GM21619 (cell line): ENCODE results near the gene CTIF.

ENCODE experiments used
- ATAC-seq: cut with Tn5 transposase; IDR thresholded peaks from one replicate; pipeline ENCODE4 v1.9.1; 2021; ENCODE audit not compliant: unreplicated experiment

Gene CTIF

DNA sequence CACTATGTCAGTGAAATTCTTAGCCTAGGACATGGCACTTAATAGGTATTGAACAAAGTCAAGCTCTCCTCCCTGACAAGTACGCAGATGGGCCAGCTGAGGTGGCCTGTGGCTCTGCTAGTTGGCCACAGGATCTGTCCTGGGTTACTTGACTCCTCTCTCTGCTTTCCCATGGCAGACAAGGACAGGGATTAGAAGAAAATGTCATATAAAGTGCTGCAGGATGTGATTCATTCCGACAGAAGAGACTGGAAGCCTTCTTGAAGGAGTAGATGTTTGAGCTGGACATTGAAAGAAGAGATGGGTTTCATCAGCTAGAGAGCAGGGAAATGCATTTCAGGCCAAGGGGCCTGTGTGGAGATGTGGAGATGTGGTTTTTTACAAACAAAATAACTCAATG lies 365.3 kb downstream of the CTIF start:
- no peak for ATAC-seq

DNA sequence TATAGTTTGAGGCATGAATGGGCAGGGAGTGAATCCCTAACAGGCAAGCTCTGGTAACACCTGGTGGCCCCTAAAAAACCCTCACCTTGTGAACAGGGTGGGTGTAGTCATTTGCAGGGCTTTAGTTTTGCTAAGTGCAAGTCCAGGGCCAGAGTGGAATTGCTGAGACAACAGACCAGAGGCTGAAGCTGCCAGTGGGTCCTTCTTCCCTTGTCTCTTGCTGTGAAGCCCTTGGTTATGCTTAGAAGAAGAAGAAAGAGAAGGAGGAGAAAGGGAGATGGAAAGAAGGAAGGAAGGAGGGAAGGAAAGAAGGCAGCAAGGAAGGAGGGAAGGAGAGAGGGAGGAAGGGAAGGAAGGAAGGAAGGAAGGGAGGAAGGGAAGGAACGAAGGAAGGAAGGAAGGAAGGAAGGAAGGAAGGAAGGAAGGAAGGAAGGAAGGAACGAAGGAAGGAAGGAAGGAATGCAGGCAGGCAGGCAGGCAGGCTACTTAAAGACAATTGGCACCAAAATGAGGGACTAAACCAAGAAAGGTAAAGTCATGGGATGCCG lies 366.1 kb downstream of the CTIF start:
- ATAC-seq = no peak

DNA sequence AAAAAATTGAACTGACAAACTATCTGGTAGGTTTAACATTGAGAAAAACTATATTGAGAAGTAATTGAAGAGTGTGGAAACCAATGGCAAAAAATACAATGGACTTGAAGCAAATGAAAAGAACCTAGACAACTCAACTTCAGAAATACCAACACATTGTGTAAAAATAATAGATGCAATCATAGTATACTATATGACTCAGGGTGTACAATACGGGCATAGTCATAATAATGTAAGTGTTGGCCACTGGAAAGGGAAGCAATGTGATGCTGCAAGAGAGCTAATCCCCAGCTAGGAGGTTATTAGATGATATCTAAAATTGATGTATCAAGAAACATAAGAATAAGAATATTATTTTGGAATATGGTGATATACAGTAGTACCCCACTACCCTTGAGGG lies 366.7 kb downstream of the CTIF start:
- ATAC-seq = no peak

GRCh38 chr18:48908916-48909315 lies 370.1 kb downstream of the CTIF start:
- ATAC-seq = no peak

DNA sequence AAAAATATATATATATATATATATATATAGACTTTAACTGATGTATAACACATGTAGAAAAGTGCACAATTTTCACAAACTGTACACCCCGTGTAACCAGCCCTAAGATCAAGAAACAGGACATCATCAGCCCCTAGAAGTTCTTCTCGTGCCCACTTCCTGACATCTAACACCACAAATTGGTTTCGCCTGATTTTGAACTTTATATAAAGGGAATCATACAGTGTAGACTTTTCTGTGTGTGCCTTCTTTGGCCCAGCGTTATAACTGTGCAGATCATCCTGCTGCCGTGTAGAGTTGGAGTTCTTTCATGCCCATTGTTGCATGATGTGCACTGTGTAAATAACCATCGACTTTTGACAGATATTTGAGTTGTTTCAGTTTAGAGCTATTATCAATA lies 370.9 kb downstream of the CTIF start:
- ATAC-seq = no peak

GRCh38 chr18:48910972-48911545 lies 372.2 kb downstream of the CTIF start:
- no peak for ATAC-seq
